Panc1 (cell line): ENCODE data around the gene JDP2. TPM values are rescaled to one million over a fixed set of nuclear protein-coding genes. Genes with fewer than 3 reads are reported as not detected.

Source experiments
- ATAC-seq: fragments of 200-7000 bp; cut with Tn5 transposase; 2 replicates; pipeline ENCODE4 v1.9.1; 2020; ENCODE audit warnings: mild to moderate bottlenecking, moderate library complexity
- BruUV-seq: library from RNA; stranded (reverse); fragments of 400-500 nt; replicated peaks from 2 replicates; lab custom pipeline; 2021; lab: Mats Ljungman, UMichigan
- CTCF ChIA-PET: fragments of 300-600 bp; sonication (Branson Sonifier 250); formaldehyde crosslinking; loops from one replicate; lab custom pipeline; 2022; ENCODE audit warnings: antibody characterized with exemption; lab: Charles Lee
- POLR2A ChIA-PET: fragments of 300-600 bp; sonication (Branson Sonifier 250); formaldehyde crosslinking; loops from one replicate; lab custom pipeline; 2022; ENCODE audit warnings: antibody characterized with exemption; lab: Charles Lee
- DNase-seq: peaks from one replicate; pipeline ENCODE4 v3.0.0-alpha.2; 2010; ENCODE audit warnings: low read depth, low spot score
- H3K27ac ChIP-seq: 2 replicates; pipeline ENCODE4 v1.5.1; 2011; ENCODE audit warnings: mild to moderate bottlenecking, low read length, inconsistent platforms
- H3K27me3 ChIP-seq: fragments of 200-500 bp; sonication (Bioruptor generic); 2 replicates; pipeline ENCODE4 v1.6.0; 2014; ENCODE audit warnings: low read length, inconsistent platforms; ENCODE audit not compliant: control insufficient read depth, insufficient read depth
- H3K36me3 ChIP-seq: fragments of 200-500 bp; sonication (Bioruptor generic); 2 replicates; pipeline ENCODE4 v1.5.1; 2014; ENCODE audit warnings: inconsistent platforms, mild to moderate bottlenecking, low read length, moderate library complexity; ENCODE audit not compliant: control insufficient read depth, insufficient read depth
- H3K4me1 ChIP-seq: 2 replicates; pipeline ENCODE4 v1.5.1; 2011; ENCODE audit warnings: inconsistent platforms, mild to moderate bottlenecking, low read length, moderate library complexity; ENCODE audit not compliant: control insufficient read depth, insufficient read depth
- H3K4me3 ChIP-seq, 2 experiments: 2 replicates each; pipeline ENCODE4 v1.5.1; 2011 to 2012; ENCODE audit warnings: low read depth in 2 of 2, low read length in 2 of 2, mild to moderate bottlenecking in 2 of 2, inconsistent platforms in 1 of 2, moderate library complexity in 1 of 2
- H3K9me3 ChIP-seq: fragments of 200-500 bp; sonication (Bioruptor generic); 2 replicates; pipeline ENCODE4 v1.5.1; 2014; ENCODE audit warnings: low read depth, mild to moderate bottlenecking, inconsistent platforms, low read length, moderate library complexity; ENCODE audit not compliant: control insufficient read depth, insufficient read depth
- CTCF ChIP-seq: fragments of 450-650 bp; IDR thresholded peaks from 2 replicates; pipeline ENCODE4 v1.5.1; 2017; ENCODE audit warnings: mild to moderate bottlenecking
- POLR2AphosphoS5 ChIP-seq: IDR thresholded peaks from 2 replicates; pipeline ENCODE4 v1.6.1; 2012; ENCODE audit warnings: mild to moderate bottlenecking, low read depth, low read length, moderate library complexity
- REST ChIP-seq, 2 experiments: IDR thresholded peaks; 2 replicates each; pipeline ENCODE4 v1.6.1; 2011 to 2012; ENCODE audit warnings: low read depth in 2 of 2, control low read depth in 1 of 2, low read length in 1 of 2, mild to moderate bottlenecking in 1 of 2, moderate library complexity in 1 of 2; ENCODE audit not compliant: insufficient read depth in 1 of 2
- SIN3A ChIP-seq: IDR thresholded peaks from 2 replicates; pipeline ENCODE4 v1.6.1; 2012; ENCODE audit warnings: low read depth, mild to moderate bottlenecking, low read length, moderate library complexity, borderline replicate concordance; ENCODE audit not compliant: insufficient read depth
- TCF7L2 ChIP-seq: IDR thresholded peaks from 2 replicates; pipeline ENCODE4 v1.6.1; 2011; ENCODE audit warnings: mild to moderate bottlenecking, low read depth, low read length, inconsistent platforms
- in situ Hi-C: cut with HindIII; loops from 2 replicates; pipeline ENCODE4 v1.10.0; 2016; ENCODE audit warnings: low sequenced_read_pairs, low pct_unique_long_range_greater_than_20kb
- intact Hi-C: fragments of 100-400 bp; cut with micrococcal nuclease; formaldehyde crosslinking; loops from one replicate; pipeline ENCODE4 v1.10.0; 2022; ENCODE audit not compliant: unreplicated experiment
- total RNA-seq: library from RNA; stranded (reverse); gene quantifications from one replicate; pipeline ENCODE4 v1.2.1, GENCODE V29; 2021; ENCODE audit not compliant: unreplicated experiment

The JDP2 gene
- total RNA-seq, 1 experiment from 2014 or later, result 17.5 TPM

- no TSS peak for BruUV-seq
- no peak for DNase-seq
- Histone ChIP-seq H3K4me1 (no peaks in the 10 kb centered on the region), H3K4me3 (no peak overlapping the region), H3K9me3 (no peaks in the 10 kb centered on the region), H3K36me3 (no peaks in the 10 kb centered on the region), H3K27ac (no peak overlapping the region), H3K27me3 (no peaks in the 10 kb centered on the region)
- ATAC-seq, result no peak
- intact Hi-C loops, result no loop called here
- ChIA-PET CTCF (no interaction called here), POLR2A (no interaction called here)
- in situ Hi-C loops, result no loop called here
- no peak for TF ChIP-seq REST (IDR thresholded peaks at IDR 0.05; ENCODE audit: insufficient read depth in 1 of 2, low read depth in 2 of 2, low read length in 1 of 2)
- TF ChIP-seq CTCF, result no peak
- TF ChIP-seq TCF7L2, result no peak
- no peak for TF ChIP-seq POLR2AphosphoS5
- TF ChIP-seq SIN3A, result no peak
Observed at GRCh38 chr14:75476274-75476995, 48.6 kb downstream of the JDP2 start.

- intact Hi-C loops (no loop called here), in situ Hi-C loops (no loop called here)
- Histone ChIP-seq H3K4me3 (no peak overlapping the region), H3K9me3 (no peaks in the 10 kb centered on the region), H3K4me1 (no peaks in the 10 kb centered on the region), H3K27me3 (no peaks in the 10 kb centered on the region), H3K27ac (no peak overlapping the region), H3K36me3 (no peaks in the 10 kb centered on the region)
- TF ChIP-seq TCF7L2, result no peak
- TF ChIP-seq REST (IDR thresholded peaks at IDR 0.05; ENCODE audit: insufficient read depth in 1 of 2, low read depth in 2 of 2, low read length in 1 of 2), result no peak
- TF ChIP-seq POLR2AphosphoS5, result no peak
- TF ChIP-seq CTCF, result no peak
- no peak for TF ChIP-seq SIN3A
- CTCF ChIA-PET, result interaction anchor here (0.5 kb wide), 1 partner anchor 473 kb away, joined by 5 read pairs; no protein-coding TSS in a partner anchor
- POLR2A ChIA-PET, result no interaction called here
- ATAC-seq (no peak), DNase-seq (no peak)
- no TSS peak for BruUV-seq
Observed at GRCh38 chr14:75477881-75478280, 50.1 kb downstream of the JDP2 start.
